ENCODE data around the gene ECI2. TPM values are rescaled to one million over a fixed set of nuclear protein-coding genes. Genes with fewer than 3 reads are reported as not detected.

ECI2 gene
- total and polyA plus RNA-seq, 2 donors (not counting 1 experiment from before 2014, with no cell fraction given) = 15.2 to 28.3 TPM

DNA sequence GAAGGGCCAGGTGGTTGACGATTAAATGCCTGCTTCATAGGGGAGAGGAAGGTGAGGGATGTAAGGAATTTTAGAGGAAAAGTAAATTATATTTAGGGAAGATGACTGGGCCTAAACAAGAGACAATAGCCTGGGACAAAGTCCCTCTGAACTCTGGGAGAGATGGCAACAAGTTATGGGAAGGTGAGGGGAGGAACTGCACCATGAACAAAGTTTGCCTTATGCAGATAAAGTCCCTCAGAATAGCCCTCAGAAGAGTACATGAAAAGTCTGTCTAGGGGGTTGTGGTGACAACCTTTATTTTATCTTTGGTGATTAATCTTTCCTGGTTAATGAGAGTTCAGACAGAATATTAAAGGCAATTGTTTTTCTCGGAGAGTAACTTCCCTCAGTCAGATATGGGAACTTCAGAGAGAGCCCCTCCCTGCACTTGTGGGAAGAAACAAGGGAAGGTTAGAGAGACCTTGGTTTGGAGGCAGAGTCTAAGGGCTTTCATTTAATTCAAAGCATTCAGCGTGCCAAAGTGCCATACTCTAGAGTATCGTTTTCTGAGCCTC, 29.3 kb downstream of the ECI2 start:
- ChIA-PET POLR2A (no interaction called here), CTCF (no interaction called here)
- H3K9ac ChIP-seq (ENCODE audit: low read length) = no peak overlapping the region
- no peak overlapping the region for H3K4me3 ChIP-seq (ENCODE audit: control extremely low read depth in 1 of 5, extremely low read depth in 1 of 5, insufficient read depth in 1 of 5, low read depth in 2 of 5, low read length in 4 of 5)
- H3K36me3 ChIP-seq (replicated peaks in 1 of 2; ENCODE audit: control extremely low read depth in 1 of 2, control insufficient read depth in 1 of 2, extremely low read depth in 1 of 2, insufficient read depth in 2 of 2, low read length in 1 of 2) = no peaks in the 10 kb centered on the region
- H3K27me3 ChIP-seq (replicated peaks in 1 of 4; ENCODE audit: control extremely low read depth in 1 of 4, control insufficient read depth in 3 of 4, insufficient read depth in 4 of 4, low read length in 3 of 4) = peaks cover 0 to 2% (median 0%) of the 10 kb centered on the region in 4 experiments
- 78% methylated on average over 2 of the region's 4 CpGs for WGBS (ENCODE audit: insufficient coverage)
- H3K4me2 ChIP-seq (replicated peaks; ENCODE audit: low read depth, low read length, poor library complexity, severe bottlenecking) = no peak overlapping the region
- DNase-seq (no peak), ATAC-seq (ENCODE audit: low read depth) (no peak)
- no peaks in the 10 kb centered on the region for H3K27me3 Mint-ChIP-seq
- H3K4me1 ChIP-seq (ENCODE audit: control insufficient read depth in 2 of 2, insufficient read depth in 2 of 2, low read length in 2 of 2) = no peaks in the 10 kb centered on the region
- H3K9me3 ChIP-seq (ENCODE audit: control extremely low read depth in 1 of 3, control insufficient read depth in 2 of 3, insufficient read depth in 1 of 3, low read length in 2 of 3) = no peaks in the 10 kb centered on the region
- H3K4me3 Mint-ChIP-seq = no peak overlapping the region
- TF ChIP-seq EZH2 (IDR thresholded peaks at IDR 0.05; ENCODE audit: borderline replicate concordance, insufficient read depth, low read depth, low read length, poor library complexity, severe bottlenecking) = no peak
- TF ChIP-seq, protein P1, sequence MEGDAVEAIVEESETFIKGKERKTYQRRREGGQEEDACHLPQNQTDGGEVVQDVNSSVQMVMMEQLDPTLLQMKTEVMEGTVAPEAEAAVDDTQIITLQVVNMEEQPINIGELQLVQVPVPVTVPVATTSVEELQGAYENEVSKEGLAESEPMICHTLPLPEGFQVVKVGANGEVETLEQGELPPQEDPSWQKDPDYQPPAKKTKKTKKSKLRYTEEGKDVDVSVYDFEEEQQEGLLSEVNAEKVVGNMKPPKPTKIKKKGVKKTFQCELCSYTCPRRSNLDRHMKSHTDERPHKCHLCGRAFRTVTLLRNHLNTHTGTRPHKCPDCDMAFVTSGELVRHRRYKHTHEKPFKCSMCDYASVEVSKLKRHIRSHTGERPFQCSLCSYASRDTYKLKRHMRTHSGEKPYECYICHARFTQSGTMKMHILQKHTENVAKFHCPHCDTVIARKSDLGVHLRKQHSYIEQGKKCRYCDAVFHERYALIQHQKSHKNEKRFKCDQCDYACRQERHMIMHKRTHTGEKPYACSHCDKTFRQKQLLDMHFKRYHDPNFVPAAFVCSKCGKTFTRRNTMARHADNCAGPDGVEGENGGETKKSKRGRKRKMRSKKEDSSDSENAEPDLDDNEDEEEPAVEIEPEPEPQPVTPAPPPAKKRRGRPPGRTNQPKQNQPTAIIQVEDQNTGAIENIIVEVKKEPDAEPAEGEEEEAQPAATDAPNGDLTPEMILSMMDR (IDR thresholded peaks at IDR 0.05) = no peak
- no peak overlapping the region for H3K27ac ChIP-seq (ENCODE audit: low read length in 2 of 2)
- no peaks in the 10 kb centered on the region for H3K9me3 Mint-ChIP-seq (ENCODE audit: insufficient read depth)
- H3K27ac Mint-ChIP-seq = no peak overlapping the region
- no peaks in the 10 kb centered on the region for H3K4me1 Mint-ChIP-seq
- intact Hi-C loops (cut with micrococcal nuclease) = no loop called here
- H3K79me2 ChIP-seq (ENCODE audit: control insufficient read depth, insufficient read depth, low read length) = no peaks in the 10 kb centered on the region
- H2AFZ ChIP-seq (ENCODE audit: insufficient read depth, low read depth, low read length, poor library complexity, severe bottlenecking) = no peak overlapping the region
- H4K20me1 ChIP-seq (ENCODE audit: control insufficient read depth, insufficient read depth, low read length, poor library complexity, severe bottlenecking) = no peaks in the 10 kb centered on the region

DNA sequence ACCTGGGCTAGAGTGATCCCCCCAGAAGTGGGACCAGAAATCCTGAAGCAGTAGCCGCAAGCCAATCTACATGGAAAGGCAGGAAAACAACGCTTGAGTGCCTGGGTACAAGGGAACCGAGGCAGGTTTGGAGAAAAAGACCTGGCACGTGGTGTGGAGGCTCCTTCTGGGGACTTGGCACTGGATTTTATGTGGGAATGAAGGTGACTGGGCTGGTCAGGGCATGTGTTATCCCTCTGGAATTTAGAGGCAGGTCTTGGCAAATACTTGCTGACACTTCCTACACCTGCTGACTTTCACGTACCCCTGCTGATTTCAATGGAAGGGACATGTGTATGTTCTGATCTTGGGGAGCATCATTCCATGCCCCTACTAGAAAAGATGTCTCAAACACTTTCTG, 31.4 kb downstream of the ECI2 start:
- Mint-ChIP-seq H3K27ac (no peak overlapping the region), H3K9me3 (ENCODE audit: insufficient read depth) (no peaks in the 10 kb centered on the region), H3K4me3 (no peak overlapping the region), H3K4me1 (no peaks in the 10 kb centered on the region), H3K27me3 (peaks cover 4% of the 10 kb centered on the region)
- no peaks in the 10 kb centered on the region for H3K36me3 ChIP-seq (replicated peaks in 1 of 2; ENCODE audit: control extremely low read depth in 1 of 2, control insufficient read depth in 1 of 2, extremely low read depth in 1 of 2, insufficient read depth in 2 of 2, low read length in 1 of 2)
- ChIA-PET POLR2A (no interaction called here), CTCF (no interaction called here)
- DNase-seq = no peak
- no peak overlapping the region for H3K27ac ChIP-seq (ENCODE audit: low read length in 2 of 2)
- H3K79me2 ChIP-seq (ENCODE audit: control insufficient read depth, insufficient read depth, low read length) = no peaks in the 10 kb centered on the region
- H3K9ac ChIP-seq (ENCODE audit: low read length) = no peak overlapping the region
- intact Hi-C loops (cut with micrococcal nuclease) = no loop called here
- H3K4me2 ChIP-seq (replicated peaks; ENCODE audit: low read depth, low read length, poor library complexity, severe bottlenecking) = no peak overlapping the region
- no peaks in the 10 kb centered on the region for H4K20me1 ChIP-seq (ENCODE audit: control insufficient read depth, insufficient read depth, low read length, poor library complexity, severe bottlenecking)
- TF ChIP-seq EZH2 (IDR thresholded peaks at IDR 0.05; ENCODE audit: borderline replicate concordance, insufficient read depth, low read depth, low read length, poor library complexity, severe bottlenecking) = no peak
- TF ChIP-seq, protein P1 (IDR thresholded peaks at IDR 0.05) = no peak
- no peak for ATAC-seq (ENCODE audit: low read depth)
- no peak overlapping the region for H3K4me3 ChIP-seq (ENCODE audit: control extremely low read depth in 1 of 5, extremely low read depth in 1 of 5, insufficient read depth in 1 of 5, low read depth in 2 of 5, low read length in 4 of 5)
- WGBS (ENCODE audit: insufficient coverage) = 83% methylated on average over 4 of the region's 5 CpGs
- peaks cover 0 to 5% (median 0%) of the 10 kb centered on the region in 4 experiments for H3K27me3 ChIP-seq (replicated peaks in 1 of 4; ENCODE audit: control extremely low read depth in 1 of 4, control insufficient read depth in 3 of 4, insufficient read depth in 4 of 4, low read length in 3 of 4)
- no peaks in the 10 kb centered on the region for H3K9me3 ChIP-seq (ENCODE audit: control extremely low read depth in 1 of 3, control insufficient read depth in 2 of 3, insufficient read depth in 1 of 3, low read length in 2 of 3)
- H2AFZ ChIP-seq (ENCODE audit: insufficient read depth, low read depth, low read length, poor library complexity, severe bottlenecking) = no peak overlapping the region
- no peaks in the 10 kb centered on the region for H3K4me1 ChIP-seq (ENCODE audit: control insufficient read depth in 2 of 2, insufficient read depth in 2 of 2, low read length in 2 of 2)

All from B cell (primary cell).